ENCODE measurements around the gene GPR151. TPM values are rescaled to one million over a fixed set of nuclear protein-coding genes. Genes with fewer than 3 reads are reported as not detected.

Gene GPR151
- total and polyA plus RNA-seq, 12 donors, result not detected

DNA sequence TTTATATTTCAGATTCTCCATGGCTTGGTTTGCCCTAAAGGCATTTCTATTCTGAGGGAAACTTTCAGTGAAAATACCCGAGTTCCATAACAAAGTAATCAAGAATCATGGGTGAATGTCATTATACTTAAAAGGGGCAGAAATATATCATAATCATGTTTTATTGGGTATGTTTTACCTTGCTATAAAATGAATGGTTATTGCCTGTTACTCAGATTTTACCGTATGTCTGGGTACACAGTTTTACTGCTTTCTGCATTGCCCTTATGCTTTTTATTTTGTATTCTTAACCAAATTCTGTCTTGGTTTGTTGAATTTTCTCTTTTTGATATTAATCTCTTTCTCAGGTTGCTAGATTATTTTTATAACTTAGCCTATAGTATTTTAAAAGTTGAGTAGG, 2.5 kb downstream of the GPR151 start:
- Histone ChIP-seq H3K4me1 (no peaks in the 10 kb centered on the region), H3K9me3 (no peaks in the 10 kb centered on the region), H3K36me3 (peaks cover 0 to 52% (median 34%) of the 10 kb centered on the region in 9 donors), H3K27ac (no peak overlapping the region), H3K27me3 (no peaks in the 10 kb centered on the region), H3K4me3 (no peak overlapping the region)
- TF ChIP-seq, protein P1, sequence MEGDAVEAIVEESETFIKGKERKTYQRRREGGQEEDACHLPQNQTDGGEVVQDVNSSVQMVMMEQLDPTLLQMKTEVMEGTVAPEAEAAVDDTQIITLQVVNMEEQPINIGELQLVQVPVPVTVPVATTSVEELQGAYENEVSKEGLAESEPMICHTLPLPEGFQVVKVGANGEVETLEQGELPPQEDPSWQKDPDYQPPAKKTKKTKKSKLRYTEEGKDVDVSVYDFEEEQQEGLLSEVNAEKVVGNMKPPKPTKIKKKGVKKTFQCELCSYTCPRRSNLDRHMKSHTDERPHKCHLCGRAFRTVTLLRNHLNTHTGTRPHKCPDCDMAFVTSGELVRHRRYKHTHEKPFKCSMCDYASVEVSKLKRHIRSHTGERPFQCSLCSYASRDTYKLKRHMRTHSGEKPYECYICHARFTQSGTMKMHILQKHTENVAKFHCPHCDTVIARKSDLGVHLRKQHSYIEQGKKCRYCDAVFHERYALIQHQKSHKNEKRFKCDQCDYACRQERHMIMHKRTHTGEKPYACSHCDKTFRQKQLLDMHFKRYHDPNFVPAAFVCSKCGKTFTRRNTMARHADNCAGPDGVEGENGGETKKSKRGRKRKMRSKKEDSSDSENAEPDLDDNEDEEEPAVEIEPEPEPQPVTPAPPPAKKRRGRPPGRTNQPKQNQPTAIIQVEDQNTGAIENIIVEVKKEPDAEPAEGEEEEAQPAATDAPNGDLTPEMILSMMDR (IDR thresholded peaks at IDR 0.05), result no peak
- intact Hi-C loops (cut with DNase I), result no loop called here
- 91 to 94% methylated on average over 2 of the region's 2 CpGs for WGBS, 2 donors
- ATAC-seq, result no peak
- no peak for DNase-seq

- no peak overlapping the region for H3K27ac ChIP-seq
- TF ChIP-seq, protein P1 (IDR thresholded peaks at IDR 0.05), result no peak
- H3K27me3 ChIP-seq, result no peaks in the 10 kb centered on the region
- peaks cover 0 to 80% (median 55%) of the 10 kb centered on the region in 9 donors for H3K36me3 ChIP-seq
- no peak overlapping the region for H3K4me3 ChIP-seq
- H3K4me1 ChIP-seq, result no peaks in the 10 kb centered on the region
- DNase-seq (no peak), ATAC-seq (no peak)
- no peaks in the 10 kb centered on the region for H3K9me3 ChIP-seq
- WGBS, 2 donors, result 95% methylated on average over 9 of the region's 9 CpGs
- intact Hi-C loops (cut with DNase I), result no loop called here
Measured at GRCh38 chr5:146510559-146511125, 5.3 kb downstream of the GPR151 start.

DNA sequence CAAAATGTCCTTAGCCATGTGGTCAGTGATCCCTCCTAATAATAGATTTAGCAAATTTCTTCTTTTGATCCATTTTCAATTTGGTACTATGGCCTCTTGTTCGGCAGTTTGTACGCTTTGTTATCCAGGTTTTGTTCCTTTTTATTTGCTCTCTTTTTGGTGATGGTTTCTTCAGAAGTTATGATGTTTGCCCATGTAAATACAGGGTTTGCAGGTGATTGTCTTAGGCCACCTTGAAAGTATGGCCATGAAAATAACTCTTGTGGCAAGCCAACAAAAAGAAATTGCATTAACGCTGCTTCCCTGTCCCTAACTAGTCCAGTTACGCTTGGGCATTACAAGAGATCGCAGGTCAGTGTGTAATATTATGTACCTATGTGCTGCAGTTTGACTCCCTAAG, 8.6 kb downstream of the GPR151 start:
- H3K36me3 ChIP-seq, result peaks cover 0 to 100% (median 71%) of the 10 kb centered on the region in 9 donors
- H3K4me1 ChIP-seq, result no peaks in the 10 kb centered on the region
- intact Hi-C loops (cut with DNase I), result no loop called here
- no peaks in the 10 kb centered on the region for H3K27me3 ChIP-seq
- WGBS, 2 donors, result 97 to 99% methylated on average over 5 of the region's 5 CpGs
- ATAC-seq (no peak), DNase-seq (no peak)
- H3K9me3 ChIP-seq, result no peaks in the 10 kb centered on the region
- TF ChIP-seq, protein P1 (IDR thresholded peaks at IDR 0.05), result no peak
- no peak overlapping the region for H3K27ac ChIP-seq
- no peak overlapping the region for H3K4me3 ChIP-seq

DNA sequence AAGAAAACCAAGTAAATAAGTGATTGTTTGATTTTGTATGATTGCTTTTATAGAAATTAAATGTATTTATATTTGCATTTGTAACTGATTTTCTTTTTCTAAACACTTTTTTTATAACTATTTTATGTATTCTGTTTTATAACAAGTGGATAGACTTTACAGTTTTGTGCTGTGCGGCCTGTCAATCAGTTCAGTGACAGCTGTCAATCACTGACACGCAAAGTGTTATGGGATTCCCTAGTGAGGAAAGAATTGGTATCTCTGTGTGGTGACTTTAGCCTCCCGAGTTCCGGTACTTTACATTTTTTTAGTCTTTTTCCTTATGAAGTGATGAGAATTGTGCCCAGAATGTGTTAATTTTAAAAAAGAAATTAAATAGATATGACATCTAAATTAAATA, 16.3 kb downstream of the GPR151 start:
- TF ChIP-seq, protein P1 (IDR thresholded peaks at IDR 0.05), result no peak
- Histone ChIP-seq H3K27ac (no peak overlapping the region), H3K36me3 (peaks cover 0 to 84% (median 10%) of the 10 kb centered on the region in 9 donors), H3K9me3 (no peaks in the 10 kb centered on the region), H3K4me3 (no peak overlapping the region), H3K4me1 (no peaks in the 10 kb centered on the region), H3K27me3 (no peaks in the 10 kb centered on the region)
- 96 to 98% methylated on average over 4 of the region's 4 CpGs for WGBS, 2 donors
- DNase-seq (no peak), ATAC-seq (no peak)
- intact Hi-C loops (cut with DNase I), result no loop called here

Measured in heart right ventricle (tissue), 16 donors.